AG09309 (cell line): Measurements from ENCODE around the gene ARL3.

Experiments used
- DNase-seq: peaks from one replicate; pipeline ENCODE4 v3.0.0-alpha.2; 2010; ENCODE audit warnings: low read depth
- H3K4me3 ChIP-seq: 2 replicates; pipeline ENCODE4 v1.5.1; 2011; ENCODE audit warnings: mild to moderate bottlenecking, low read depth, low read length, moderate library complexity; ENCODE audit not compliant: control insufficient read depth
- TF ChIP-seq, protein P1 (sequence below): IDR thresholded peaks from 2 replicates; pipeline ENCODE4 v1.5.1; 2011; ENCODE audit warnings: mild to moderate bottlenecking, low read depth, low read length, inconsistent platforms; ENCODE audit not compliant: insufficient read depth, control insufficient read depth; ENCODE audit errors: missing control alignments

ARL3 gene

DNA sequence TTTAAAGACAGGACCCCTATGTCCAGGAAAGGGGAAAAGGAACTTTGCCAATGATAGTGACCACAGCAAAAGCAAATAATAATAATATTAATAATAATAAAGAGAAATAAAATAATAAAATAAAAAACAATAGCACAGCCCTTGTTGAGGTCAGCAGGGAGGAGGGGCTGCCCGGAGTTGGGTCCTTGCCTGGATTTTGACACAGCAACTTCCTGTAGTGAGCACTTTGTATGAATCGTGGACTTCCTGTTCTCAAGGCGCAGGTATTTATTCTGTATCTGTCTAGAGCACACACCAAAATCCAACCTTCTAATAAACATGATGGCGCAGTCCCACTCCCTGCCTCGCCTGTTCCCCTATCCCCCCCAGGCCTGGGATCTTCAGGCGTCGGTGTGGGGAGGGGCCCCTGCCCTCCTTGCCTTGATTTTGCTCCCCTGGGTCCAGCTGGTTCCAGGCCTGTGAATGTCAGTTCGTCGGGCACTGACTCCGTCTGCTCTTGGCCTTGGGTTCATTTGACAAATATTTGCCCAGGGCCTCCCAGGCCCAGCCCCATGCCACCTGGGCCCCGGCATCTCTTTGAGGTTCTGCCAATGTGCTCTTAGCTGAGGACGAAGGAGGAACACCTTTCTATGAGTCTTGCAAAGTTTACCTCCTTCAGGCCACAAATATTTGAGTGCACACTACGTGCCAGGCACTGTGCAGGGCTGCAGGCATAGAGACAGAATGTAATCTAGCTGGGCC, 56.0 kb downstream of the ARL3 start:
- no peak for DNase-seq
- no peak overlapping the region for H3K4me3 ChIP-seq
- TF ChIP-seq, protein P1, sequence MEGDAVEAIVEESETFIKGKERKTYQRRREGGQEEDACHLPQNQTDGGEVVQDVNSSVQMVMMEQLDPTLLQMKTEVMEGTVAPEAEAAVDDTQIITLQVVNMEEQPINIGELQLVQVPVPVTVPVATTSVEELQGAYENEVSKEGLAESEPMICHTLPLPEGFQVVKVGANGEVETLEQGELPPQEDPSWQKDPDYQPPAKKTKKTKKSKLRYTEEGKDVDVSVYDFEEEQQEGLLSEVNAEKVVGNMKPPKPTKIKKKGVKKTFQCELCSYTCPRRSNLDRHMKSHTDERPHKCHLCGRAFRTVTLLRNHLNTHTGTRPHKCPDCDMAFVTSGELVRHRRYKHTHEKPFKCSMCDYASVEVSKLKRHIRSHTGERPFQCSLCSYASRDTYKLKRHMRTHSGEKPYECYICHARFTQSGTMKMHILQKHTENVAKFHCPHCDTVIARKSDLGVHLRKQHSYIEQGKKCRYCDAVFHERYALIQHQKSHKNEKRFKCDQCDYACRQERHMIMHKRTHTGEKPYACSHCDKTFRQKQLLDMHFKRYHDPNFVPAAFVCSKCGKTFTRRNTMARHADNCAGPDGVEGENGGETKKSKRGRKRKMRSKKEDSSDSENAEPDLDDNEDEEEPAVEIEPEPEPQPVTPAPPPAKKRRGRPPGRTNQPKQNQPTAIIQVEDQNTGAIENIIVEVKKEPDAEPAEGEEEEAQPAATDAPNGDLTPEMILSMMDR, result no peak

DNA sequence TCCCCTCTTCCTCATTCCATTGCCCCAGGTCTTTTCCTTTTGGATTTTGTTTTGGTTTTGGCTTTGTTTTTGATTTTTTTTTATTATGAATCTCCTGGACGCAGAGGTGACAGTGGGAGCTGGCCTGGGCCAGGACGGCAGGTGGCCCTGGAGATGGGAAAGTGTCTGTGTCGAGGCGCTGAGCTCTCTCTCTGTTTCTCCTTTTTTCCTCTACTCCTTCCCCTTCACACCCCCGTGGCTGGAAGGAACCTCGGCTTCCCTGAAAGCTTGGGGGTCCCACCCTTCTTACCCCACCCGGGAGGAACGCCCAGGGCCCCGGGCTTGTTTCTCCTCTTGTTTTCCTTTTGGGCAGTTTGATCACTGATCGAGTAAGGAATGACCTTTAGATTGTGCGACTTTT, 56.7 kb downstream of the ARL3 start:
- no peak for DNase-seq
- H3K4me3 ChIP-seq, result no peak overlapping the region
- TF ChIP-seq, protein P1, result no peak

DNA sequence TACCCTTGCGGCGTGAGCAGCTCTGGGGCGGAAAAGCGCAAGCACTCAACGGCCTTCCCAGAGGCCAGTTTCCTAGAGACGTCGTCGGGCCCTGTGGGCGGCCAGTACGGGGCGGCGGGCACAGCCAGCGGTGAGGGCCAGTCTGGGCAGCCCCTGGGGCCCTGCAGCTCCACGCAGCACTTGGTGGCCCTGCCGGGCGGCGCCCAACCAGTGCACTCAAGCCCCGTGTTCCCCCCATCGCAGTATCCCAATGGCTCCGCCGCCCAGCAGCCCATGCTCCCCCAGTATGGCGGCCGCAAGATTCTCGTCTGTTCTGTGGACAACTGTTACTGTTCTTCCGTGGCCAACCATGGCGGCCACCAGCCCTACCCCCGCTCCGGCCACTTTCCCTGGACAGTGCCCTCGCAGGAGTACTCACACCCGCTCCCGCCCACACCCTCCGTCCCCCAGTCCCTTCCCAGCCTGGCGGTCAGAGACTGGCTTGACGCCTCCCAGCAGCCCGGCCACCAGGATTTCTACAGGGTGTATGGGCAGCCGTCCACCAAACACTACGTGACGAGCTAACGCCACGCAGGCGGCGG, 57.3 kb downstream of the ARL3 start:
- H3K4me3 ChIP-seq, result no peak overlapping the region
- DNase-seq, result no peak
- TF ChIP-seq, protein P1, result no peak

DNA sequence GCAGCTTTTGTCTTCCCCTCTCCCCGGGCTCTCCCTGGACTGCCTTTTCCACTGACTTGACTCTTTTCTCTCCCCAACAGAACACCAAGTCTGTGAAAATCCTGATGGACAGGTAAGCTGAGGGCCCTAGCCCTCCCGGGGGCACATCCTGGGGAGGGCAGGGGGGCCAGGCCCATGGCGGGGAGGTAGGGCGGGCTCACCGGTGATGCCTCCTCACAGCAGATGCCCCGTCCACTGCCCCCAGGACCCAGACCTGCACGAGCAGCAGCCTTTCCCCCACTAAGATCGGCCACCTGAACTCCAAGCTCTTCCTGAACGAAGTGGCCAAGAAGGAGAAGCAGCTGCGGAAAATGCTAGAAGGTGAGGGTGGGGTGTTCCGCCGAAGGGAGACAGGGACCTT, 58.2 kb downstream of the ARL3 start:
- no peak overlapping the region for H3K4me3 ChIP-seq
- no peak for DNase-seq
- TF ChIP-seq, protein P1, result no peak

DNA sequence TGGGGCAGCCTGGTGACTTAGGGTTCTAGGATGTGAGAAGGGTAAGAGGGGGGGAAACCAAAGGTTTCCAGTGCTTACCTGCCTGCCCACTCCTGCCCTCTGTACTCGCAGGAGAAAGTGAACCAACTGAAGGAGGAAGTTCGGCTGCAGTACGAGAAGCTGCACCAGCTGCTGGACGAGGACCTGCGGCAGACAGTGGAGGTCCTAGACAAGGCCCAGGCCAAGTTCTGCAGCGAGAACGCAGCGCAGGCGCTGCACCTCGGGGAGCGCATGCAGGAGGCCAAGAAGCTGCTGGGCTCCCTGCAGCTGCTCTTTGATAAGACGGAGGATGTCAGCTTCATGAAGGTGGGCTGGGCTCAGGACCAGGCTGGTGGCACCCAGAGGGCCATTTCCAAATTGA, 59.2 kb downstream of the ARL3 start:
- TF ChIP-seq, protein P1, result no peak
- DNase-seq, result no peak
- no peak overlapping the region for H3K4me3 ChIP-seq

DNA sequence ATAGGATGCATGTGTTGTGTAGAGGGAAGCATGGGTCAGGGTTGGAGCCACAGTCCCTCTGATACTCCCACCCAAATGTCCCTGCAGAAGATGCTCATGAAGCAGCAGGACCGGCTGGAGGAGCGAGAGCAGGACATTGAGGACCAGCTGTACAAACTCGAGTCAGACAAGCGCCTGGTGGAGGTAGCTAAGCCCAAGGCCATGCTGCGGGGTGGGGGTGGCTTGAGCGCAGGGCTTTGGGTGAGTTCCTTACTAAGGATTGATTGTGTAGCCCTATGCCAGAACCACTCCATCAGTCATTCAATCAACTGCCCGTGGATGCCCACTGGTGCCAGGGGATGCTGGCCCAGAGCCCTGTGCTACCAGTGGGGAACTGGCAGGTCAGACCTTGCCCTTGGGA, 59.6 kb downstream of the ARL3 start:
- no peak for DNase-seq
- TF ChIP-seq, protein P1, result no peak
- no peak overlapping the region for H3K4me3 ChIP-seq
